ENCODE results near the gene ITGB2.

ITGB2 gene

DNA sequence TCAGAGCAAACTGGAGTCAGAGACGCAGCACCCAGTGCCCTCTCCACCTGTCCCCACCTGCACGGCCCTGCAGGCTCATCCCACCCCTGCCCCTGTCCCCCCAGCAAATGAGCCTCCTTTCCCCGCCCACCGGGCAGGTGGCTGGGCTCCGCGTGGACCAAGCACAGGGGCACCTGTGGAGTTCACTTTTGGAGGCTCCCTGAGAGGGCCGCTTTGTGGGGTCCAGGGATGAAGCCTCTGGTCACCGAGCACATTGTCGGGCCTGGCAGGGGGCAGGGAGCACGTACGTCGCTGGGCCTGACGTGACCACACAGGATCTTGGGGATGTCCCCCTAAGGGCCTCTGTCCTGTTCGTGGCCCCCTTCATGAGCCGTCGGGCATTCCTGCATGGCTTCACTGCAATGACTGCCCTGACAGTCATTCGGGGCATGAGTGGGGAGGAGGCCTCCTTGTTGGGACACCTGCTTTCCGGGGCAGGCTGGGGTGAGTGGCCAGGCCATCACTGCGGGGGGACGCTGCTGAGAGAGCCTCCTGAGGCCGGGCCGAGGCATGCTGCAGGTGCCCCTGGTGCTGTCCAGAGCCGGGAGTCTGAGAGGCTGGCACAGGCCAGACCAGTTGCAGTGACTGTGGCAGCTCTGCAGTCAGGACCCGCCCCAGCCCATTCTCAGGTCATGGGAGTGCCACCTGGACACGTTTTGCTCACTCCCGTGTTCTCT is 38.8 kb upstream of the ITGB2 start:
- H3K4me3 ChIP-seq (ENCODE audit: low read depth, low read length), result no peak overlapping the region
- POLR2A ChIA-PET, result no interaction called here
- no peak for DNase-seq (ENCODE audit: low read depth, low spot score)
- TF ChIP-seq, protein P1, sequence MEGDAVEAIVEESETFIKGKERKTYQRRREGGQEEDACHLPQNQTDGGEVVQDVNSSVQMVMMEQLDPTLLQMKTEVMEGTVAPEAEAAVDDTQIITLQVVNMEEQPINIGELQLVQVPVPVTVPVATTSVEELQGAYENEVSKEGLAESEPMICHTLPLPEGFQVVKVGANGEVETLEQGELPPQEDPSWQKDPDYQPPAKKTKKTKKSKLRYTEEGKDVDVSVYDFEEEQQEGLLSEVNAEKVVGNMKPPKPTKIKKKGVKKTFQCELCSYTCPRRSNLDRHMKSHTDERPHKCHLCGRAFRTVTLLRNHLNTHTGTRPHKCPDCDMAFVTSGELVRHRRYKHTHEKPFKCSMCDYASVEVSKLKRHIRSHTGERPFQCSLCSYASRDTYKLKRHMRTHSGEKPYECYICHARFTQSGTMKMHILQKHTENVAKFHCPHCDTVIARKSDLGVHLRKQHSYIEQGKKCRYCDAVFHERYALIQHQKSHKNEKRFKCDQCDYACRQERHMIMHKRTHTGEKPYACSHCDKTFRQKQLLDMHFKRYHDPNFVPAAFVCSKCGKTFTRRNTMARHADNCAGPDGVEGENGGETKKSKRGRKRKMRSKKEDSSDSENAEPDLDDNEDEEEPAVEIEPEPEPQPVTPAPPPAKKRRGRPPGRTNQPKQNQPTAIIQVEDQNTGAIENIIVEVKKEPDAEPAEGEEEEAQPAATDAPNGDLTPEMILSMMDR (IDR thresholded peaks at IDR 0.05; ENCODE audit: insufficient read depth, low read length, missing control alignments), result no peak
- CTCF ChIA-PET, result interaction anchor here (0.6 to 27.1 kb wide), 8 partner anchors 9 to 179 kb away, joined by 3 to 601 read pairs (median 6); no protein-coding TSS in a partner anchor

DNA sequence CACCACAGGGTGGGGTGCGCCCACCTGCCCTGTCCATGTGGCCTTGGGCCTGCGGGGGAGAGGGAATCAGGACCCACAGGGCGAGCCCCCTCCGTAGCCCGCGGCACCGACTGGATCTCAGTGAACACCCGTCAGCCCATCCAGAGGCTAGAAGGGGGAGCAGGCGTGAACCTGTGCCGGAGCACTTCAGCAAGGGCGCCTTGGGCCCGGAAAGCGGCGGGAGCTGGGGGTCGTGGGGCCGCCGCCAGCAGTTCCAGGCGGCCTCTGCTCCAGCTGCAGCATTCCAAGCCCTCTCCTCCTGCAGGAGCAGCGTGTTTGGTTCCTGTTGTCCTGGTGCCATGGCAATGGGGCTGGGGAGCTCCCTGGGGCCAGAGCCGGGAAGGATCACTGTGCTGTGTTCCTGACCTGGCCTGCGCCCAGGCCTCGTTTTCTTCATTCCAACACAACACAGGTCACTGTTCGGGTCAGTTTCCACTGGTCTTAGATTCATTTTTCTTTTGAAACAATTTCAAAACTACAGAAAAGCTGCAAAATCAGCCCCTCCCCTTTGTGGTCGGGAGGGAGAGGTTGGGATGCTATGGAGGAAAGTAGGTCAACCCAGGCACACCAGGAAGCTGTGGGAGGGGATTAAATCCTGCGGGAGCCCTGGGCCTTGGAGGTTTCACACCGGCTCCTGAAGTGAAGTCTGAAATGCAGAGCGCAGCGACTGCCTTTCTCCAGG is 37.9 kb upstream of the ITGB2 start:
- ChIA-PET CTCF (interaction anchor here (0.9 to 27.1 kb wide), 8 partner anchors 10 to 180 kb away, joined by 3 to 601 read pairs (median 5); no protein-coding TSS in a partner anchor), POLR2A (interaction anchor here (0.5 to 0.9 kb wide), 2 partner anchors 15 to 179 kb away, joined by 3 to 4 read pairs; no protein-coding TSS in a partner anchor)
- H3K4me3 ChIP-seq (ENCODE audit: low read depth, low read length), result no peak overlapping the region
- TF ChIP-seq, protein P1 (IDR thresholded peaks at IDR 0.05; ENCODE audit: insufficient read depth, low read length, missing control alignments), result no peak
- no peak for DNase-seq (ENCODE audit: low read depth, low spot score)

GRCh38 chr21:44957901-44958451 is 37.3 kb upstream of the ITGB2 start:
- POLR2A ChIA-PET, result interaction anchor here (0.9 kb wide), 1 partner anchor 15 kb away, joined by 4 read pairs; no protein-coding TSS in a partner anchor
- DNase-seq (ENCODE audit: low read depth, low spot score), result no peak
- H3K4me3 ChIP-seq (ENCODE audit: low read depth, low read length), result no peak overlapping the region
- TF ChIP-seq, protein P1 (IDR thresholded peaks at IDR 0.05; ENCODE audit: insufficient read depth, low read length, missing control alignments), result no peak
- CTCF ChIA-PET, result interaction anchor here (0.9 to 27.1 kb wide), 9 partner anchors 9 to 181 kb away, joined by 3 to 601 read pairs (median 4); no protein-coding TSS in a partner anchor

DNA sequence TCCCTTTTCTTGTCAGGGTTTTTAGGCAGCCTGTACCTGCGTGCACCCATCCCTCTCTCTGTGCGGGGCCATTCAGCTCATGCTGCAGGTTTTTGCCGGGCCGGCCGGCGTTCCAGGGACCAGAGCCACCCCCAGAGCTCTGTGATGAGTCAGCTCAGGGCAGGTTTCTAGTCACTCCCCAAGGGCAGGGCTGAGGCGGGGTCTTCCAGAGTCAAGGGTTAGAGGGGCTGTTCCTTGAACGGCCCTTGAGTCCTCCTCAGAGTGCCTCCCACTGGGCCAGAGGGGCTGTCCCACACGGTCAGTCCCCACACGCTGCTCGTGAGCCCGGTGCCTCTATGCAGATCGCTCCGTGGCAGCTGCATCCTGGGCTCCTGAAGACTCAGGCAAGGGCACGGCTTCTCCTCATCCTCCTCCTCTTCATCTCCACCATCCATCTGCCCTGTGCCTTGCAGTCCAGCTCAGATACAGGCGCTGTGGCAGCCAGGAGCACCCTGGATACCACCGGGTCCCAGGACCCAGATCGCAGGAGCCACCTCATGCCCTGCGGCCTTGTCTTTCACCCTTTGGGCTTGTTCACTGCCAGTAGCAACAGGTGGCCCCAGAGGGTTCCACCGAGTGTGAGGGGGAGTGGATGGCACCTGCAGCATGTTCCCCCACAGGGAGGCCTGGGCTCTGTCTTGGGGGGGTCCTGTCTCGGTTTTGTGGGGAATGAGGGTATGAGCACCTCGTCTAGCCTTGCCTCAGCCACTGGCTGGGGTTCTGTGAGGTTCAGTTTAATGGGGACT is 36.5 kb upstream of the ITGB2 start:
- no peak for DNase-seq (ENCODE audit: low read depth, low spot score)
- TF ChIP-seq, protein P1 (IDR thresholded peaks at IDR 0.05; ENCODE audit: insufficient read depth, low read length, missing control alignments), result no peak
- no peak overlapping the region for H3K4me3 ChIP-seq (ENCODE audit: low read depth, low read length)
- ChIA-PET POLR2A (no interaction called here), CTCF (interaction anchor here (1.2 to 27.1 kb wide), 6 partner anchors 8 to 182 kb away, joined by 4 to 601 read pairs (median 10); no protein-coding TSS in a partner anchor)

DNA sequence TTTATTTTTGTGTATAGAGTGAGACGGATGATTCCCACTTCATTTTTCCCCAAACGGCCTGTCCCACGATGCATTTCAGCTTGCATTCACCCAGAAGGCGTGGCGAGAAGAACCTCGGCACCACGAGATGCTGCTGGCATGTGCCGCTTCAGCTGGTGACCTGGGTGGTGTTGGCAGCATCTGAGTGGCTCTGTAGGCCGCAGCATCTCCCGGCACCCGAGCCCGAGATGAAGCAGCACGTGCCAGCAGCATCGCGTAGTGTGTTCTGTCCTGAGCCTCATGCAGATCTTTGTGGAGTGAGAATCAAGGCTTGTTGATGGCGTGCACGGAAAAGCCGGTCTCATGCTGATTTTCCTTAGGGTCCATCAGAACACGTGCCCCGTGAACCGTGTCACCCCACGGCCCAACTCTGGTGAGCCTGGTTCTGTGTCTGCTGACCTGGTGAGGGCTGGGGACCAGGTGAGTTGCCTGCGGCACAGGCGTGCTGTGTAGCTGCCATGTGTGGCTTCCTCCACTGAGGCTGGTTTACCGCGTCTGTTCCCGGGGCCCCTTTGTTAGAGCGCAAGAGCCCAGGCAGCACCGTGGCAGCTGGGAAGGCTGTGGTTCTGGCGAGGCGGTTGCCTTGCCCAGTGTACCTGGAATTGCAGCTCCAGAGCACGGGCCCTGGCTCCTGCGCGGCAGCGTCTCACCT is 35.8 kb upstream of the ITGB2 start:
- POLR2A ChIA-PET, result no interaction called here
- CTCF ChIA-PET, result interaction anchor here (1.4 to 27.1 kb wide), 4 partner anchors 8 to 182 kb away, joined by 4 to 601 read pairs (median 18); no protein-coding TSS in a partner anchor
- TF ChIP-seq, protein P1 (IDR thresholded peaks at IDR 0.05; ENCODE audit: insufficient read depth, low read length, missing control alignments), result no peak
- H3K4me3 ChIP-seq (ENCODE audit: low read depth, low read length), result no peak overlapping the region
- DNase-seq (ENCODE audit: low read depth, low spot score), result no peak

Data from AG04449 (cell line).